ENCODE results near the gene GALNT10. TPM values are rescaled to one million over a fixed set of nuclear protein-coding genes. Genes with fewer than 3 reads are reported as not detected.

GALNT10 gene
- total RNA-seq, 1 experiment from 2014 or later: 22.9 TPM

- TF ChIP-seq ERG (CRISPR knock-in tag; IDR thresholded peaks at IDR 0.05) (no peak), TCF7 (CRISPR knock-in tag; IDR thresholded peaks at IDR 0.05; ENCODE audit: low read depth) (no peak), CTCF (IDR thresholded peaks at IDR 0.05) (no peak), ZNF232 (CRISPR knock-in tag; IDR thresholded peaks at IDR 0.05) (no peak), RELA (CRISPR knock-in tag; IDR thresholded peaks at IDR 0.05; ENCODE audit: borderline replicate concordance) (no peak), ESRRA (CRISPR knock-in tag; IDR thresholded peaks at IDR 0.05; ENCODE audit: borderline replicate concordance) (no peak), SMAD4 (CRISPR knock-in tag; IDR thresholded peaks at IDR 0.05) (no peak), ZMAT4 (CRISPR knock-in tag; IDR thresholded peaks at IDR 0.05) (no peak), TEAD1 (CRISPR knock-in tag; IDR thresholded peaks at IDR 0.05) (no peak)
Measured at GRCh38 chr5:154332451-154332850, 141.9 kb downstream of the GALNT10 start (continued).

- H3K4me1 Mint-ChIP-seq: no peaks in the 10 kb centered on the region
- no peak for ATAC-seq
- POLR2A ChIA-PET: no interaction called here
Measured at GRCh38 chr5:154333016-154333415, 142.5 kb downstream of the GALNT10 start.

More at GRCh38 chr5:154333016-154333415, 142.5 kb downstream of the GALNT10 start:
- H3K4me3 Mint-ChIP-seq: no peak overlapping the region
- no peak overlapping the region for H3K27ac Mint-ChIP-seq
- no peak for TF ChIP-seq MAX (CRISPR knock-in tag; IDR thresholded peaks at IDR 0.05)
- no peak for TF ChIP-seq GABPB1 (CRISPR knock-in tag; IDR thresholded peaks at IDR 0.05)
- TF ChIP-seq CDX4 (CRISPR knock-in tag; IDR thresholded peaks at IDR 0.05; ENCODE audit: borderline replicate concordance): no peak
- no peak for TF ChIP-seq ATF2 (CRISPR knock-in tag; IDR thresholded peaks at IDR 0.05; ENCODE audit: borderline replicate concordance, low read depth)
- TF ChIP-seq NR3C1 (CRISPR knock-in tag; conservative IDR thresholded peaks at IDR 0.05; ENCODE audit: low read depth): no peak
- TF ChIP-seq HMGXB4 (CRISPR knock-in tag; IDR thresholded peaks at IDR 0.05): no peak
- TF ChIP-seq TP53 (CRISPR knock-in tag; IDR thresholded peaks at IDR 0.05): no peak
- TF ChIP-seq SOX15 (CRISPR knock-in tag; IDR thresholded peaks at IDR 0.05): no peak
- TF ChIP-seq ZBTB21 (CRISPR knock-in tag; IDR thresholded peaks at IDR 0.05; ENCODE audit: borderline replicate concordance): no peak
- no peak for TF ChIP-seq CREM (CRISPR knock-in tag; IDR thresholded peaks at IDR 0.05)
- TF ChIP-seq ZNF416 (CRISPR knock-in tag; IDR thresholded peaks at IDR 0.05): no peak
- no peak for TF ChIP-seq ERG (CRISPR knock-in tag; IDR thresholded peaks at IDR 0.05)
- TF ChIP-seq FOXK1 (CRISPR knock-in tag; IDR thresholded peaks at IDR 0.05): no peak
- no peak for TF ChIP-seq ZNF281 (CRISPR knock-in tag; IDR thresholded peaks at IDR 0.05)
- no peak for TF ChIP-seq ZNF121 (CRISPR knock-in tag; IDR thresholded peaks at IDR 0.05)
- no peaks in the 10 kb centered on the region for H3K36me3 Mint-ChIP-seq
- H3K27me3 Mint-ChIP-seq (ENCODE audit: low read depth): no peaks in the 10 kb centered on the region
- CTCF ChIA-PET: no interaction called here
- peaks cover 4% of the 10 kb centered on the region; the same call in 1 of the 2 replicates for H3K9me3 Mint-ChIP-seq
- DNase-seq (ENCODE audit: low spot score): no peak

Measured in WTC11 (cell line).